ENCODE results near the gene UBIAD1. TPM values are rescaled to one million over a fixed set of nuclear protein-coding genes. Genes with fewer than 3 reads are reported as not detected.
A peak's percentile ranks its signal among the peaks of the same experiment; 100 is the strongest.

UBIAD1 gene
- total RNA-seq, 4 donors from 2014 or later = 4.6 to 16.2 (median 9.9) TPM

GRCh38 chr1:11328444-11328843, 55.4 kb downstream of the UBIAD1 start:
- WGBS, 2 donors = 66 to 83% methylated on average over 6 to 7 of the region's 7 CpGs

GRCh38 chr1:11330411-11330810, 57.4 kb downstream of the UBIAD1 start:
- H3K4me3 ChIP-seq = no peak overlapping the region
- H3K4me1 ChIP-seq = peaks cover 0 to 13% (median 0%) of the 10 kb centered on the region in 3 donors
- TF ChIP-seq POLR2A (IDR thresholded peaks at IDR 0.05) (no peak), CTCF (IDR thresholded peaks at IDR 0.05) (no peak)
- intact Hi-C loops (cut with DNase I) = no loop called here
- WGBS, 2 donors = 56 to 100% methylated on average over 1 of the region's 4 CpGs
- no peak for DNase-seq
- H3K27me3 ChIP-seq = peaks cover 0 to 22% (median 0%) of the 10 kb centered on the region in 4 donors
- no peak overlapping the region for H3K27ac ChIP-seq
- H3K9me3 ChIP-seq = no peaks in the 10 kb centered on the region
- H3K36me3 ChIP-seq = no peaks in the 10 kb centered on the region

More at GRCh38 chr1:11328444-11328843, 55.4 kb downstream of the UBIAD1 start:
- intact Hi-C loops (cut with DNase I) = no loop called here
- Histone ChIP-seq H3K4me3 (no peak overlapping the region), H3K36me3 (no peaks in the 10 kb centered on the region), H3K4me1 (peaks cover 0 to 21% (median 0%) of the 10 kb centered on the region in 3 donors), H3K27me3 (peaks cover 0 to 19% (median 0%) of the 10 kb centered on the region in 4 donors), H3K9me3 (no peaks in the 10 kb centered on the region), H3K27ac (no peak overlapping the region)
- TF ChIP-seq CTCF (IDR thresholded peaks at IDR 0.05) = no peak
- no peak for TF ChIP-seq POLR2A (IDR thresholded peaks at IDR 0.05)
- DNase-seq = no peak

GRCh38 chr1:11331036-11331944, 58.3 kb downstream of the UBIAD1 start:
- no peak for TF ChIP-seq CTCF (IDR thresholded peaks at IDR 0.05)
- H3K9me3 ChIP-seq = no peaks in the 10 kb centered on the region
- no peak for DNase-seq
- H3K4me1 ChIP-seq = peaks cover 0 to 13% (median 0%) of the 10 kb centered on the region in 3 donors
- no peak overlapping the region for H3K4me3 ChIP-seq
- no peaks in the 10 kb centered on the region for H3K36me3 ChIP-seq
- H3K27ac ChIP-seq = peak overlapping the region in 1 of 4 donors; percentile 3
- intact Hi-C loops (cut with DNase I) = no loop called here
- H3K27me3 ChIP-seq = peaks cover 0 to 28% (median 0%) of the 10 kb centered on the region in 4 donors
- WGBS, 2 donors = 39 to 54% methylated on average over 12 to 14 of the region's 14 CpGs

GRCh38 chr1:11331945-11332546, 59.0 kb downstream of the UBIAD1 start:
- no peaks in the 10 kb centered on the region for H3K36me3 ChIP-seq
- H3K27me3 ChIP-seq = peaks cover 0 to 34% (median 0%) of the 10 kb centered on the region in 4 donors
- intact Hi-C loops (cut with DNase I) = no loop called here
- no peak overlapping the region for H3K27ac ChIP-seq
- peaks cover 0 to 13% (median 0%) of the 10 kb centered on the region in 3 donors for H3K4me1 ChIP-seq
- no peak for DNase-seq
- WGBS, 2 donors = 88 to 96% methylated on average over 8 to 10 of the region's 13 CpGs
- H3K9me3 ChIP-seq = no peaks in the 10 kb centered on the region
- no peak overlapping the region for H3K4me3 ChIP-seq
- TF ChIP-seq CTCF (IDR thresholded peaks at IDR 0.05) (no peak), POLR2A (IDR thresholded peaks at IDR 0.05) (no peak)

GRCh38 chr1:11333631-11334030, 60.6 kb downstream of the UBIAD1 start:
- intact Hi-C loops (cut with DNase I) = no loop called here
- Histone ChIP-seq H3K9me3 (no peaks in the 10 kb centered on the region), H3K36me3 (no peaks in the 10 kb centered on the region), H3K4me1 (peaks cover 0 to 19% (median 0%) of the 10 kb centered on the region in 3 donors), H3K4me3 (no peak overlapping the region), H3K27ac (no peak overlapping the region), H3K27me3 (peaks cover 0 to 48% (median 0%) of the 10 kb centered on the region in 4 donors)
- TF ChIP-seq CTCF (IDR thresholded peaks at IDR 0.05) (no peak), POLR2A (IDR thresholded peaks at IDR 0.05) (no peak)
- WGBS, 2 donors = 63 to 66% methylated on average over 3 to 7 of the region's 7 CpGs
- DNase-seq = no peak

Data from esophagus squamous epithelium (tissue), 5 donors.